A673 (cell line): Measurements from ENCODE around the gene MAP1LC3B2.

Experiments
- EZH2 ChIP-seq: fragments of 200-600 bp; sonication (generic); IDR thresholded peaks from 2 replicates; pipeline ENCODE4 v1.6.1; 2017; ENCODE audit warnings: borderline replicate concordance, low read depth, mild to moderate bottlenecking, mixed read lengths, antibody characterized with exemption, low read length; ENCODE audit not compliant: poor library complexity, severe bottlenecking
- TF ChIP-seq, protein P1 (sequence below): fragments of 300-800, 200-600 bp; sonication (generic); conservative IDR thresholded peaks from 2 replicates; pipeline ENCODE4 v1.5.1; 2017; ENCODE audit warnings: low read depth, mild to moderate bottlenecking, antibody characterized with exemption, low read length, moderate library complexity, mixed read lengths

DNA sequence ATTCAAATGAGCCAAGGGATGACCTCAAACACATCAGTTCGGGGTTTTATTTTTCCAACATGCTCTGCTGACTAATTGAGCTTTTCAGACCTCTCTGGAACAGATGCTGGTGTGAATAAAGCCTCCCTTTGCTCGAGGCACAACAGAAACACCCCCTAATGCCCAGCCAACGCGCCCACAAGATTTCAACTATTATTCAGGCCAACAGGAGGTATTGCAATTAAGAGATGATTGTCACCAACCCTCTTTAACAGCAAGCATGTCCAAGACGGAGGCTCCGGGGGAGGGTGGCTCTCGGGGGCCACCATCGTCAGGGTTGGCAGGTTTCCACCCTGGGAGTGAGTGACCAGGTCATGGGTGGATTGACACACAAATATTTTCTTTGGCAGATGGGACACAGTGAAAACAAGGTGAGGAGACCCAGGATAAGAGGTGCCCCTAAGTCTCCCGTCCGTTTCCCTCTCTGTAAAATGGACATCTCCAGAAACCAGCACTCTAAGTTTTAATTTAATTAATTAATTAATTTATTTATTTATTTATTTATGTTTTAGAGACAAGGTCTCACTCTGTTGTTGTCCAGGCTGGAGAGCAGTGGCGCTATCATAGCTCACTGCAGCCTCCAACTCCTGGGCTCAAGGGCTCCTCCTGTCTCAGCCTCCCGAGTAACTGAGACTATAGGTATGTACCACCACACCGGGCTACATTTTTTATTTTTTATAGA lies 56.1 kb downstream of the MAP1LC3B2 start:
- TF ChIP-seq, protein P1, sequence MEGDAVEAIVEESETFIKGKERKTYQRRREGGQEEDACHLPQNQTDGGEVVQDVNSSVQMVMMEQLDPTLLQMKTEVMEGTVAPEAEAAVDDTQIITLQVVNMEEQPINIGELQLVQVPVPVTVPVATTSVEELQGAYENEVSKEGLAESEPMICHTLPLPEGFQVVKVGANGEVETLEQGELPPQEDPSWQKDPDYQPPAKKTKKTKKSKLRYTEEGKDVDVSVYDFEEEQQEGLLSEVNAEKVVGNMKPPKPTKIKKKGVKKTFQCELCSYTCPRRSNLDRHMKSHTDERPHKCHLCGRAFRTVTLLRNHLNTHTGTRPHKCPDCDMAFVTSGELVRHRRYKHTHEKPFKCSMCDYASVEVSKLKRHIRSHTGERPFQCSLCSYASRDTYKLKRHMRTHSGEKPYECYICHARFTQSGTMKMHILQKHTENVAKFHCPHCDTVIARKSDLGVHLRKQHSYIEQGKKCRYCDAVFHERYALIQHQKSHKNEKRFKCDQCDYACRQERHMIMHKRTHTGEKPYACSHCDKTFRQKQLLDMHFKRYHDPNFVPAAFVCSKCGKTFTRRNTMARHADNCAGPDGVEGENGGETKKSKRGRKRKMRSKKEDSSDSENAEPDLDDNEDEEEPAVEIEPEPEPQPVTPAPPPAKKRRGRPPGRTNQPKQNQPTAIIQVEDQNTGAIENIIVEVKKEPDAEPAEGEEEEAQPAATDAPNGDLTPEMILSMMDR: no peak
- no peak for TF ChIP-seq EZH2
